Gastrocnemius medialis (tissue), 4 donors: ENCODE results near the gene ZNF804A. TPM values are rescaled to one million over a fixed set of nuclear protein-coding genes. Genes with fewer than 3 reads are reported as not detected.

Experiments used
- ATAC-seq, 2 donors: fragments of 150-250 bp; one replicate each; pipeline ENCODE4 v1.9.1; 2016
- DNase-seq, 2 donors: peaks; one replicate each; pipeline ENCODE4 v3.0.0-alpha.2; 2019
- H3K27ac ChIP-seq, 4 donors: fragments of 200-600 bp; sonication (generic); 1 replicate in 1 of 4; 2 replicates in 3 of 4; pipeline ENCODE4 v1.5.1; 2016 to 2018; ENCODE audit warnings: mild to moderate bottlenecking in 2 of 4, moderate library complexity in 1 of 4
- H3K27me3 ChIP-seq, 3 donors: fragments of 200-600 bp; sonication (generic) in 2 of 3; 1 replicate in 1 of 3; 2 replicates in 2 of 3; pipeline versions ENCODE4 v1.5.1 to v1.6.0; 2016 to 2019; ENCODE audit warnings: mild to moderate bottlenecking in 1 of 3, moderate library complexity in 1 of 3
- H3K36me3 ChIP-seq, 2 donors: fragments of 200-600 bp; sonication (generic) in 1 of 2; one replicate each; pipeline ENCODE4 v1.5.1; 2017 to 2018
- H3K4me1 ChIP-seq, 2 donors: fragments of 200-600 bp; sonication (generic) in 1 of 2; one replicate each; pipeline ENCODE4 v1.5.1; 2016 to 2017; ENCODE audit warnings: mild to moderate bottlenecking in 2 of 2
- H3K4me3 ChIP-seq, 4 donors: fragments of 200-600 bp; sonication (generic) in 3 of 4; 1 replicate in 1 of 4; 2 replicates in 3 of 4; pipeline ENCODE4 v1.5.1; 2016 to 2019; ENCODE audit warnings: mild to moderate bottlenecking in 2 of 4
- H3K9me3 ChIP-seq, 3 donors: fragments of 200-600 bp; sonication (generic) in 2 of 3; 1 replicate in 1 of 3; 2 replicates in 2 of 3; pipeline ENCODE4 v1.5.1; 2016 to 2019
- POLR2A ChIP-seq, 2 donors: fragments of 450-650 bp; IDR thresholded peaks; one replicate each; pipeline ENCODE4 v1.6.1; 2017; ENCODE audit warnings: antibody characterized with exemption in 2 of 2, mild to moderate bottlenecking in 2 of 2, moderate library complexity in 2 of 2
- in situ Hi-C, 4 donors: fragments of 200-750 bp; cut with MboI; loops; one replicate each; pipeline versions ENCODE4 v1.15.0 to v1.8.0; 2017; ENCODE audit warnings: low sequenced_read_pairs in 4 of 4
- intact Hi-C: fragments of 100-400 bp; cut with DNase I; formaldehyde crosslinking; loops from one replicate; pipeline ENCODE4 v1.15.1; 2023; ENCODE audit warnings: low total_unique reads
- total RNA-seq, 4 donors: library from RNA; depleted of rRNA; stranded (reverse); fragments of >200 nt; gene quantifications; one replicate each; pipeline versions ENCODE4 v1.1.0 to v1.2.3, GENCODE V29; 2016
- TF ChIP-seq, protein P1 (sequence below), 5 experiments: fragments of 450-650 bp in 3 of 5; fragments of 200-600 bp in 2 of 5; sonication (generic) in 2 of 5; IDR thresholded peaks in 4 of 5; conservative IDR thresholded peaks in 1 of 5; 1 replicate in 4 of 5; 2 replicates in 1 of 5; pipeline ENCODE4 v1.5.1; 2016 to 2019; ENCODE audit warnings: antibody characterized with exemption in 5 of 5, mild to moderate bottlenecking in 3 of 5, moderate library complexity in 3 of 5

The ZNF804A gene
- total RNA-seq, 4 donors from 2014 or later: not detected

DNA sequence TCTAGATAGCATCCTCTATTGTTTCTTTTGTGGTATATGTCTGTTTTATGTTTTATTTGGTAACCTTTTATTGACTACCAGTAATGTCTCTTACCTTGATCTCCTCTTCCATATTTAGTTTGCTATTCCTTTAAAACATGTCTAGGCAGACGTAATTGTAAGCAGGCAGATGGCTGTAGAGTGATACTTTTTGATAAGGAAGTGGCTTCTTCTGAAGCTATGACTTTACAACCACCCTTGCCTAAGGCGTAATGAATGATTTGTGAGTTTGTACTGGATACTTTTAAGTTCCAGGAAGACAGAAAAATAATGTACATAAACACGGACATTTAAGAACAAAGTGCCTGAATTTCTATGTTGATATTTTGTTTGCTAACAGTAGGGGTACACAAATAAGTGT lies 85.6 kb downstream of the ZNF804A start:
- no peak for ATAC-seq
- no peaks in the 10 kb centered on the region for H3K9me3 ChIP-seq
- no peaks in the 10 kb centered on the region for H3K4me1 ChIP-seq
- TF ChIP-seq POLR2A (IDR thresholded peaks at IDR 0.05): no peak
- TF ChIP-seq, protein P1, sequence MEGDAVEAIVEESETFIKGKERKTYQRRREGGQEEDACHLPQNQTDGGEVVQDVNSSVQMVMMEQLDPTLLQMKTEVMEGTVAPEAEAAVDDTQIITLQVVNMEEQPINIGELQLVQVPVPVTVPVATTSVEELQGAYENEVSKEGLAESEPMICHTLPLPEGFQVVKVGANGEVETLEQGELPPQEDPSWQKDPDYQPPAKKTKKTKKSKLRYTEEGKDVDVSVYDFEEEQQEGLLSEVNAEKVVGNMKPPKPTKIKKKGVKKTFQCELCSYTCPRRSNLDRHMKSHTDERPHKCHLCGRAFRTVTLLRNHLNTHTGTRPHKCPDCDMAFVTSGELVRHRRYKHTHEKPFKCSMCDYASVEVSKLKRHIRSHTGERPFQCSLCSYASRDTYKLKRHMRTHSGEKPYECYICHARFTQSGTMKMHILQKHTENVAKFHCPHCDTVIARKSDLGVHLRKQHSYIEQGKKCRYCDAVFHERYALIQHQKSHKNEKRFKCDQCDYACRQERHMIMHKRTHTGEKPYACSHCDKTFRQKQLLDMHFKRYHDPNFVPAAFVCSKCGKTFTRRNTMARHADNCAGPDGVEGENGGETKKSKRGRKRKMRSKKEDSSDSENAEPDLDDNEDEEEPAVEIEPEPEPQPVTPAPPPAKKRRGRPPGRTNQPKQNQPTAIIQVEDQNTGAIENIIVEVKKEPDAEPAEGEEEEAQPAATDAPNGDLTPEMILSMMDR (IDR thresholded peaks at IDR 0.05 in 4 of 5, conservative IDR thresholded peaks at IDR 0.05 in 1 of 5): no peak
- no peak overlapping the region for H3K27ac ChIP-seq
- intact Hi-C loops (no loop called here), in situ Hi-C loops (no loop called here)
- no peak overlapping the region for H3K4me3 ChIP-seq
- no peaks in the 10 kb centered on the region for H3K36me3 ChIP-seq
- no peaks in the 10 kb centered on the region for H3K27me3 ChIP-seq
- no peak for DNase-seq

DNA sequence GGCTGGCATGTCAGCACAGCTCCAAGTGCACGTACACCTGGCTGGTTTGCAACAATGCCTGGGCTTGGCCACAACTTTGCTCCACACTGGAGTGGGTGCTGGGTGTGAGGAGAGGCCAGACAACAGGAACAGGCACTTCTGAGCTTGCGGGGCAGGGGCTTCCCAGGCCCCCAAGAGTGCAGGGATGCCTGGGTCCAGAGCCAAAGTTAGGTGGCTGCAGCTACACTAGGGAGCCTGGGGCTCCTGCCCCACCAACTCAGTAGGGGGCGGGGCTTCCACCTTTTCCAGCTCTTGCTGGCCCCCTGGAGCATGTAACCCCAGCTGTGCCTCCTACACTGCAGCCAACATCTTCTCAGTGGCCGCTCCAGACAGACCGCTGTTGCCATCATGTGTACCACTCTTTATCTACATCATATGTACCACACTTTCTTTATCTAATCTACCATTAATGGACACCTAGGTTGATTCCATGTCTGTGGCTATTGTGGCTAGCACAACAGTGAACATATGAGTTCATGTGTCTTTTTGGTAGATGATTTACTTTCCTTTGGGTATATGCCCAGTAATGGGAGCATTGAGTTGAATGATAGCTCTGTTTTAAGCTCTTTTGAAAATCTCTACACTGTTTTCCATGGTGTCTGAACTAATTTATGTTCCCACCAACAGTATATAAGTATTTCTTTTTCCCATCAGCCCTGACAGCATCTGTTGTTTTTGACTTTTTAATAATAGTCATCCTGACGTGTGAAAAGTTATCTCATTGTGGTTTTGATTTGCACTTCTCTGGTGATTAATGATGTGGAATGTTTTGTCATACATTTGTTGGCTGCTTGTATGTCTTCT lies 87.9 kb downstream of the ZNF804A start:
- in situ Hi-C loops: no loop called here
- TF ChIP-seq, protein P1 (IDR thresholded peaks at IDR 0.05 in 4 of 5, conservative IDR thresholded peaks at IDR 0.05 in 1 of 5): no peak
- no peak for TF ChIP-seq POLR2A (IDR thresholded peaks at IDR 0.05)

GRCh38 chr2:184689638-184690037 lies 91.3 kb downstream of the ZNF804A start:
- TF ChIP-seq POLR2A (IDR thresholded peaks at IDR 0.05): no peak
- TF ChIP-seq, protein P1 (IDR thresholded peaks at IDR 0.05 in 4 of 5, conservative IDR thresholded peaks at IDR 0.05 in 1 of 5): no peak
- intact Hi-C loops: no loop called here
- Histone ChIP-seq H3K27me3 (no peaks in the 10 kb centered on the region), H3K9me3 (no peaks in the 10 kb centered on the region), H3K36me3 (no peaks in the 10 kb centered on the region), H3K4me3 (no peak overlapping the region), H3K4me1 (no peaks in the 10 kb centered on the region), H3K27ac (no peak overlapping the region)
- ATAC-seq: no peak
- no peak for DNase-seq
- in situ Hi-C loops: no loop called here

More for the DNA sequence above, 87.9 kb downstream of the ZNF804A start:
- Histone ChIP-seq H3K4me1 (no peaks in the 10 kb centered on the region), H3K4me3 (no peak overlapping the region), H3K27ac (no peak overlapping the region), H3K36me3 (no peaks in the 10 kb centered on the region), H3K27me3 (no peaks in the 10 kb centered on the region), H3K9me3 (no peaks in the 10 kb centered on the region)
- ATAC-seq: no peak
- no peak for DNase-seq
- intact Hi-C loops: no loop called here

GRCh38 chr2:184692141-184692734 lies 93.9 kb downstream of the ZNF804A start:
- Histone ChIP-seq H3K27me3 (no peaks in the 10 kb centered on the region), H3K4me3 (no peak overlapping the region), H3K4me1 (no peaks in the 10 kb centered on the region), H3K27ac (no peak overlapping the region), H3K9me3 (no peaks in the 10 kb centered on the region), H3K36me3 (no peaks in the 10 kb centered on the region)
- ATAC-seq (no peak), DNase-seq (no peak)
- no peak for TF ChIP-seq POLR2A (IDR thresholded peaks at IDR 0.05)
- TF ChIP-seq, protein P1 (IDR thresholded peaks at IDR 0.05 in 4 of 5, conservative IDR thresholded peaks at IDR 0.05 in 1 of 5): no peak
- intact Hi-C loops (no loop called here), in situ Hi-C loops (no loop called here)
